HG03280 (cell line): ENCODE results near the gene LCN1.

ENCODE experiments used
- ATAC-seq: cut with Tn5 transposase; IDR thresholded peaks from one replicate; pipeline ENCODE4 v1.9.1; 2021; ENCODE audit warnings: mild to moderate bottlenecking, moderate library complexity; ENCODE audit not compliant: unreplicated experiment

Gene LCN1

GRCh38 chr9:135520916-135521607 lies at the start of gene LCN1:
Gene LCN1 (plus strand): TSS chr9:135521440. CDS start chr9:135521498, 58 bp downstream.
- no peak for ATAC-seq

GRCh38 chr9:135471791-135472640 lies 49.2 kb upstream of the LCN1 start:
- ATAC-seq = no peak

- ATAC-seq = no peak
Observed at GRCh38 chr9:135473972-135474543, 47.2 kb upstream of the LCN1 start.

GRCh38 chr9:135474915-135475314 lies 46.3 kb upstream of the LCN1 start:
- ATAC-seq = no peak

GRCh38 chr9:135476561-135477355 lies 44.5 kb upstream of the LCN1 start:
- no peak for ATAC-seq

- no peak for ATAC-seq
Observed at GRCh38 chr9:135478191-135478590, 43.0 kb upstream of the LCN1 start.

- ATAC-seq = no peak
Observed at GRCh38 chr9:135478829-135479468, 42.3 kb upstream of the LCN1 start.

GRCh38 chr9:135479469-135480052 lies 41.7 kb upstream of the LCN1 start, which contains the start of gene PPP1R26:
Gene PPP1R26 (plus strand): TSS chr9:135479782. CDS start chr9:135484511, 4,729 bp downstream.
- no peak for ATAC-seq

GRCh38 chr9:135480071-135480939 lies 40.9 kb upstream of the LCN1 start:
- no peak for ATAC-seq

- no peak for ATAC-seq
Observed at GRCh38 chr9:135480940-135481310, 40.3 kb upstream of the LCN1 start.

GRCh38 chr9:135482015-135482754 lies 39.1 kb upstream of the LCN1 start:
- no peak for ATAC-seq

- no peak for ATAC-seq
Observed at GRCh38 chr9:135484460-135485277, 36.6 kb upstream of the LCN1 start.

- ATAC-seq = no peak
Observed at GRCh38 chr9:135485385-135485784, 35.9 kb upstream of the LCN1 start.

- ATAC-seq = no peak
Observed at GRCh38 chr9:135485832-135486231, 35.4 kb upstream of the LCN1 start.

- no peak for ATAC-seq
Observed at GRCh38 chr9:135486267-135487065, 34.8 kb upstream of the LCN1 start.

- no peak for ATAC-seq
Observed at GRCh38 chr9:135487281-135488012, 33.8 kb upstream of the LCN1 start.
